ENCODE data around the gene ZRANB1. TPM values are rescaled to one million over a fixed set of nuclear protein-coding genes. Genes with fewer than 3 reads are reported as not detected.
A peak's percentile ranks its signal among the peaks of the same experiment; 100 is the strongest.

The ZRANB1 gene
- polyA plus RNA-seq, 1 experiment: 36.9 TPM

- ChIA-PET CTCF (no interaction called here), POLR2A (no interaction called here)
Measured at GRCh38 chr10:124928545-124928944, 13.4 kb upstream of the ZRANB1 start.

GRCh38 chr10:124935946-124936345 lies 6.0 kb upstream of the ZRANB1 start:
- CTCF ChIA-PET: interaction anchor here (1.1 kb wide), 1 partner anchor 10 kb away, joined by 3 read pairs; no protein-coding TSS in a partner anchor
- no peak for TF ChIP-seq CTCF (IDR thresholded peaks at IDR 0.05; ENCODE audit: low read depth, low read length)
- Histone ChIP-seq H3K9me3 (ENCODE audit: control insufficient read depth, insufficient read depth, low read length) (no peaks in the 10 kb centered on the region), H3K4me3 (ENCODE audit: low read depth, low read length) (no peak overlapping the region), H3K27me3 (ENCODE audit: control insufficient read depth, insufficient read depth, low read length) (no peaks in the 10 kb centered on the region), H3K27ac (ENCODE audit: low read depth, low read length) (no peak overlapping the region)
- POLR2A ChIA-PET: no interaction called here
- DNase-seq (ENCODE audit: low read depth, low spot score): no peak

More at GRCh38 chr10:124928545-124928944, 13.4 kb upstream of the ZRANB1 start:
- H3K4me3 ChIP-seq (ENCODE audit: low read depth, low read length): no peak overlapping the region
- H3K9me3 ChIP-seq (ENCODE audit: control insufficient read depth, insufficient read depth, low read length): no peaks in the 10 kb centered on the region; the same call in 1 of the 2 replicates
- TF ChIP-seq CTCF (IDR thresholded peaks at IDR 0.05; ENCODE audit: low read depth, low read length): no peak
- H3K27me3 ChIP-seq (ENCODE audit: control insufficient read depth, insufficient read depth, low read length): no peaks in the 10 kb centered on the region
- no peak overlapping the region for H3K27ac ChIP-seq (ENCODE audit: low read depth, low read length)
- DNase-seq (ENCODE audit: low read depth, low spot score): no peak

- H3K4me3 ChIP-seq (ENCODE audit: low read depth, low read length): no peak overlapping the region
- no peaks in the 10 kb centered on the region for H3K9me3 ChIP-seq (ENCODE audit: control insufficient read depth, insufficient read depth, low read length)
- TF ChIP-seq CTCF (IDR thresholded peaks at IDR 0.05; ENCODE audit: low read depth, low read length): no peak
- CTCF ChIA-PET: interaction anchor here (1.1 kb wide), 1 partner anchor 11 kb away, joined by 3 read pairs; no protein-coding TSS in a partner anchor
- POLR2A ChIA-PET: interaction anchor here (0.7 kb wide), 1 partner anchor 94 kb away, joined by 6 read pairs; no protein-coding TSS in a partner anchor
- H3K27me3 ChIP-seq (ENCODE audit: control insufficient read depth, insufficient read depth, low read length): no peaks in the 10 kb centered on the region
- H3K27ac ChIP-seq (ENCODE audit: low read depth, low read length): no peak overlapping the region
- DNase-seq (ENCODE audit: low read depth, low spot score): no peak
Measured at GRCh38 chr10:124936813-124937212, 5.1 kb upstream of the ZRANB1 start.

- ChIA-PET CTCF (no interaction called here), POLR2A (interaction anchor here (0.7 kb wide), 1 partner anchor 34 kb away, joined by 3 read pairs; no protein-coding TSS in a partner anchor)
- Histone ChIP-seq H3K4me3 (ENCODE audit: low read depth, low read length) (no peak overlapping the region), H3K9me3 (ENCODE audit: control insufficient read depth, insufficient read depth, low read length) (no peaks in the 10 kb centered on the region), H3K27ac (ENCODE audit: low read depth, low read length) (no peak overlapping the region), H3K27me3 (ENCODE audit: control insufficient read depth, insufficient read depth, low read length) (no peaks in the 10 kb centered on the region)
- TF ChIP-seq CTCF (IDR thresholded peaks at IDR 0.05; ENCODE audit: low read depth, low read length): no peak
- DNase-seq (ENCODE audit: low read depth, low spot score): no peak
Measured at GRCh38 chr10:124939290-124939689, 2.6 kb upstream of the ZRANB1 start.

GRCh38 chr10:124942317-124943169 lies 620 bp downstream of the ZRANB1 start:
- no peak for TF ChIP-seq CTCF (IDR thresholded peaks at IDR 0.05; ENCODE audit: low read depth, low read length)
- ChIA-PET CTCF (interaction anchor here (0.6 kb wide), 1 partner anchor 136 kb away, joined by 3 read pairs; no protein-coding TSS in a partner anchor), POLR2A (interaction anchor here (1.0 to 2.1 kb wide), 5 partner anchors 20 to 151 kb away, joined by 3 to 10 read pairs (median 9); partner anchors contain the start of gene EEF1AKMT2)
- Histone ChIP-seq H3K9me3 (ENCODE audit: control insufficient read depth, insufficient read depth, low read length) (no peaks in the 10 kb centered on the region), H3K27ac (ENCODE audit: low read depth, low read length) (peak overlapping the region; percentile 79), H3K4me3 (ENCODE audit: low read depth, low read length) (no peak overlapping the region), H3K27me3 (ENCODE audit: control insufficient read depth, insufficient read depth, low read length) (no peaks in the 10 kb centered on the region)
- no peak for DNase-seq (ENCODE audit: low read depth, low spot score)
